Measurements from ENCODE around the gene TRAF3.

DNA sequence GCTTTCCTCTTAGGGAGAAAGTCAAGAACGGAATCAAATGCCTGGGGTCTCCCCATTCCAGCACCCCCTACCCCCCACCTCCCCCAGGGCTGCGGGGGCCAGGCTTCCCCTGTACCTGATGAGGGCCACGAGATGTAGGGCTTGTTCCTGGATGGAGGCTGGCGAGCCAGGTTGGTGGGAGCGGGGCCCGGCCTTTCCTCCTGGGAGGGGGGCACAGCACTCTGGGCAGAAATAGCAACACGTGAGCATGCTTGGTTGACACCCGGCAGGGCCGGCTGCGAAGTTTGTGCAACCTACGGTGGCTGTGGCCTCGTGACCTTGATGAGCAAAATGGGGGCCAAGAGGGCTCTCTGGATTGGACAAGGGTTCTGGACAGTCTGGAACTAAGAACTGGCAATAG, 160.9 kb downstream of the TRAF3 start:
- TF ChIP-seq TAF1 (IDR thresholded peaks at IDR 0.05; ENCODE audit: low read depth) (no peak), TCF12 (IDR thresholded peaks at IDR 0.05; ENCODE audit: low read depth) (no peak), CREB1 (IDR thresholded peaks at IDR 0.05; ENCODE audit: low read depth) (no peak), FOXM1 (IDR thresholded peaks at IDR 0.05; ENCODE audit: borderline replicate concordance, low read depth) (no peak), YY1 (IDR thresholded peaks at IDR 0.05; ENCODE audit: low read depth) (no peak), NFIC (IDR thresholded peaks at IDR 0.05) (no peak), CEBPB (IDR thresholded peaks at IDR 0.05) (no peak), TEAD4 (IDR thresholded peaks at IDR 0.05) (no peak), EGR1 (IDR thresholded peaks at IDR 0.05) (no peak), RAD21 (IDR thresholded peaks at IDR 0.05; ENCODE audit: low read depth) (no peak), EP300 (IDR thresholded peaks at IDR 0.05; ENCODE audit: borderline replicate concordance) (no peak), ZBTB7A (IDR thresholded peaks at IDR 0.05; ENCODE audit: low read depth) (no peak)
- TF ChIP-seq, protein P1, sequence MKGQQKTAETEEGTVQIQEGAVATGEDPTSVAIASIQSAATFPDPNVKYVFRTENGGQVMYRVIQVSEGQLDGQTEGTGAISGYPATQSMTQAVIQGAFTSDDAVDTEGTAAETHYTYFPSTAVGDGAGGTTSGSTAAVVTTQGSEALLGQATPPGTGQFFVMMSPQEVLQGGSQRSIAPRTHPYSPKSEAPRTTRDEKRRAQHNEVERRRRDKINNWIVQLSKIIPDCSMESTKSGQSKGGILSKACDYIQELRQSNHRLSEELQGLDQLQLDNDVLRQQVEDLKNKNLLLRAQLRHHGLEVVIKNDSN (IDR thresholded peaks at IDR 0.05) = no peak
- TF ChIP-seq, protein P2, sequence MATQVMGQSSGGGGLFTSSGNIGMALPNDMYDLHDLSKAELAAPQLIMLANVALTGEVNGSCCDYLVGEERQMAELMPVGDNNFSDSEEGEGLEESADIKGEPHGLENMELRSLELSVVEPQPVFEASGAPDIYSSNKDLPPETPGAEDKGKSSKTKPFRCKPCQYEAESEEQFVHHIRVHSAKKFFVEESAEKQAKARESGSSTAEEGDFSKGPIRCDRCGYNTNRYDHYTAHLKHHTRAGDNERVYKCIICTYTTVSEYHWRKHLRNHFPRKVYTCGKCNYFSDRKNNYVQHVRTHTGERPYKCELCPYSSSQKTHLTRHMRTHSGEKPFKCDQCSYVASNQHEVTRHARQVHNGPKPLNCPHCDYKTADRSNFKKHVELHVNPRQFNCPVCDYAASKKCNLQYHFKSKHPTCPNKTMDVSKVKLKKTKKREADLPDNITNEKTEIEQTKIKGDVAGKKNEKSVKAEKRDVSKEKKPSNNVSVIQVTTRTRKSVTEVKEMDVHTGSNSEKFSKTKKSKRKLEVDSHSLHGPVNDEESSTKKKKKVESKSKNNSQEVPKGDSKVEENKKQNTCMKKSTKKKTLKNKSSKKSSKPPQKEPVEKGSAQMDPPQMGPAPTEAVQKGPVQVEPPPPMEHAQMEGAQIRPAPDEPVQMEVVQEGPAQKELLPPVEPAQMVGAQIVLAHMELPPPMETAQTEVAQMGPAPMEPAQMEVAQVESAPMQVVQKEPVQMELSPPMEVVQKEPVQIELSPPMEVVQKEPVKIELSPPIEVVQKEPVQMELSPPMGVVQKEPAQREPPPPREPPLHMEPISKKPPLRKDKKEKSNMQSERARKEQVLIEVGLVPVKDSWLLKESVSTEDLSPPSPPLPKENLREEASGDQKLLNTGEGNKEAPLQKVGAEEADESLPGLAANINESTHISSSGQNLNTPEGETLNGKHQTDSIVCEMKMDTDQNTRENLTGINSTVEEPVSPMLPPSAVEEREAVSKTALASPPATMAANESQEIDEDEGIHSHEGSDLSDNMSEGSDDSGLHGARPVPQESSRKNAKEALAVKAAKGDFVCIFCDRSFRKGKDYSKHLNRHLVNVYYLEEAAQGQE (IDR thresholded peaks at IDR 0.05; ENCODE audit: low read depth) = no peak
